Neural progenitor cell (in vitro differentiated cells): Measurements from ENCODE around the gene ARSB.

ENCODE experiments used
- CTCF ChIP-seq: fragments of 200-600 bp; sonication (generic); IDR thresholded peaks from 2 replicates; pipeline ENCODE4 v1.5.1; 2017; ENCODE audit warnings: antibody characterized with exemption, mild to moderate bottlenecking
- EZH2 ChIP-seq: fragments of 200-600 bp; sonication (generic); IDR thresholded peaks from 2 replicates; pipeline ENCODE4 v1.6.1; 2017; ENCODE audit warnings: antibody characterized with exemption, mild to moderate bottlenecking, moderate library complexity

DNA sequence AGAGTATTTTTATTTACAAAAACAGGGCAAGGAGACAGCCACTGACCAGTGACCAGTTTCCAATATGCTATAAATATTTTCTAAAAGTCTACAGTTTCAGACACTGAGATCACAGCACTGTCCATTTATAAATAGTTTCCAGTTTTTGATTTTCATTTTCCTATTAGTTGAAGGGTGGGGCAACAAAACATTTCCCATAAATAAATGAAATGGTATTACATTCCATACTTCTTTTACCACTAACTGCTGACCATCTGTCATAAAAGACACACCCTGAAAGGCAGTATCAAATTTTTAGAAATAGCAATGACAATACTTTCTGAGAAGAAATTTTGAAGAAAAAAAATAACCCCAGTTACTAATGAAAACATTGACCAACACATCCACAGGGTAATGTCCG is 126.7 kb downstream of the ARSB start:
- TF ChIP-seq CTCF = no peak
- TF ChIP-seq EZH2 = no peak
